SK-N-SH (cell line): Measurements from ENCODE around the gene CCDC183.

ENCODE experiments used
- CHD2 ChIP-seq: fragments of 150-350 bp; IDR thresholded peaks from 2 replicates; pipeline ENCODE4 v1.6.1; 2018; ENCODE audit warnings: low read length; ENCODE audit not compliant: partially characterized antibody
- CTCF ChIP-seq: fragments of 200-600 bp; sonication (generic); IDR thresholded peaks from 2 replicates; pipeline ENCODE4 v1.6.1; 2017; ENCODE audit warnings: antibody characterized with exemption, mild to moderate bottlenecking, moderate library complexity
- EP300 ChIP-seq, 2 experiments: IDR thresholded peaks; 2 replicates each; pipeline versions ENCODE4 v1.4.0 to v1.6.1; 2012; ENCODE audit warnings: borderline replicate concordance in 1 of 2, low read depth in 1 of 2, low read length in 1 of 2
- FOSL2 ChIP-seq: IDR thresholded peaks from 2 replicates; pipeline ENCODE4 v1.4.0; 2012; ENCODE audit warnings: low read depth, mild to moderate bottlenecking, moderate library complexity, borderline replicate concordance
- FOXJ3 ChIP-seq: sonication (generic); formaldehyde crosslinking; IDR thresholded peaks from 2 replicates; pipeline ENCODE4 v1.5.1; 2020; ENCODE audit warnings: mild to moderate bottlenecking, missing genetic modification reagents
- GABPA ChIP-seq: IDR thresholded peaks from 2 replicates; pipeline ENCODE4 v1.4.0; 2012; ENCODE audit warnings: low read depth, mild to moderate bottlenecking
- JUND ChIP-seq: IDR thresholded peaks from 2 replicates; pipeline ENCODE4 v1.4.0; 2012
- MAX ChIP-seq: IDR thresholded peaks from 2 replicates; pipeline ENCODE4 v1.4.0; 2012; ENCODE audit warnings: low read depth
- POLR2AphosphoS5 ChIP-seq: IDR thresholded peaks from 2 replicates; pipeline ENCODE4 v1.6.1; 2012; ENCODE audit warnings: low read depth, low read length
- TAF1 ChIP-seq: IDR thresholded peaks from 2 replicates; pipeline ENCODE4 v1.6.1; 2012; ENCODE audit warnings: low read depth, mild to moderate bottlenecking, low read length, moderate library complexity, borderline replicate concordance
- USF2 ChIP-seq: fragments of 150-350 bp; IDR thresholded peaks from 2 replicates; pipeline ENCODE4 v1.6.1; 2017; ENCODE audit warnings: antibody characterized with exemption, low read length, low read depth, borderline replicate concordance
- YY1 ChIP-seq: IDR thresholded peaks from 2 replicates; pipeline ENCODE4 v1.4.0; 2012; ENCODE audit warnings: low read depth, mild to moderate bottlenecking

GRCh38 chr9:136779808-136780207 is 16.3 kb upstream of the CCDC183 start:
- no peak for TF ChIP-seq GABPA
- no peak for TF ChIP-seq CHD2
- TF ChIP-seq USF2 = no peak
- no peak; the same call in 1 of the 2 replicates for TF ChIP-seq CTCF
- no peak for TF ChIP-seq TAF1
- TF ChIP-seq JUND = no peak
- TF ChIP-seq POLR2AphosphoS5 = no peak
- no peak for TF ChIP-seq YY1
- no peak for TF ChIP-seq MAX
- TF ChIP-seq FOXJ3 (CRISPR knock-in tag) = no peak
- TF ChIP-seq FOSL2 = no peak
- TF ChIP-seq EP300 (IDR thresholded peaks at IDR 0.05; ENCODE audit: borderline replicate concordance in 1 of 2, low read depth in 1 of 2, low read length in 1 of 2) = no peak
